Measurements from ENCODE around the gene DYNLL1.
"Not testable (repeated sequence)": the region's sequence is repeated elsewhere in the genome, so short reads cannot be mapped to it uniquely, and the experiment has no call there.

DYNLL1 gene

GRCh38 chr12:120498870-120499515, 3.1 kb downstream of the DYNLL1 start:
- peaks cover 9 to 29% (median 21%) of the 10 kb centered on the region in 4 experiments for H3K4me1 ChIP-seq (ENCODE audit: control extremely low read depth in 1 of 4, control insufficient read depth in 4 of 4, insufficient read depth in 4 of 4, low read length in 3 of 4)
- peak overlapping the region in 1 of 2 experiments; percentile 52 for H3K27ac ChIP-seq (ENCODE audit: insufficient read depth in 1 of 2, low read depth in 1 of 2, low read length in 2 of 2, poor library complexity in 1 of 2, severe bottlenecking in 2 of 2)
- H3K9me3 ChIP-seq (ENCODE audit: control extremely low read depth in 1 of 5, control insufficient read depth in 4 of 5, insufficient read depth in 2 of 5, low read depth in 1 of 5, low read length in 4 of 5), result no peaks in the 10 kb centered on the region
- H3K4me3 ChIP-seq (ENCODE audit: control insufficient read depth in 1 of 7, extremely low read depth in 1 of 7, insufficient read depth in 4 of 7, low read depth in 2 of 7, low read length in 6 of 7), result no peak overlapping the region
- POLR2A ChIA-PET, result interaction anchor here (0.6 kb wide), 1 partner anchor 597 kb away, joined by 3 read pairs; no protein-coding TSS in a partner anchor
- CTCF ChIA-PET, result interaction anchor here (0.7 to 1.4 kb wide), 6 partner anchors 36 to 563 kb away, joined by 3 read pairs; no protein-coding TSS in a partner anchor
- peaks cover 5 to 38% (median 24%) of the 10 kb centered on the region in 4 experiments for H3K36me3 ChIP-seq (ENCODE audit: control insufficient read depth in 4 of 4, insufficient read depth in 4 of 4, low read length in 3 of 4)
- WGBS (ENCODE audit: insufficient coverage), result 100% methylated on average over 2 of the region's 3 CpGs
- no peak for DNase-seq
- no peaks in the 10 kb centered on the region for H3K27me3 ChIP-seq (replicated peaks in 2 of 5; ENCODE audit: control insufficient read depth in 4 of 5, insufficient read depth in 5 of 5, low read length in 4 of 5)

- 100% methylated on average over 1 of the region's 1 CpG for WGBS (ENCODE audit: insufficient coverage)
- CTCF ChIA-PET, result interaction anchor here (1.6 to 2.2 kb wide), 3 partner anchors 9 to 46 kb away, joined by 4 to 6 read pairs (median 4); no protein-coding TSS in a partner anchor
- Histone ChIP-seq H3K9me3 (ENCODE audit: control extremely low read depth in 1 of 5, control insufficient read depth in 4 of 5, insufficient read depth in 2 of 5, low read depth in 1 of 5, low read length in 4 of 5) (no peaks in the 10 kb centered on the region), H3K4me3 (ENCODE audit: control insufficient read depth in 1 of 7, extremely low read depth in 1 of 7, insufficient read depth in 4 of 7, low read depth in 2 of 7, low read length in 6 of 7) (no peak overlapping the region), H3K4me1 (ENCODE audit: control extremely low read depth in 1 of 4, control insufficient read depth in 4 of 4, insufficient read depth in 4 of 4, low read length in 3 of 4) (peaks cover 9 to 21% (median 15%) of the 10 kb centered on the region in 4 experiments), H3K27me3 (replicated peaks in 2 of 5; ENCODE audit: control insufficient read depth in 4 of 5, insufficient read depth in 5 of 5, low read length in 4 of 5) (no peaks in the 10 kb centered on the region), H3K27ac (ENCODE audit: insufficient read depth in 1 of 2, low read depth in 1 of 2, low read length in 2 of 2, poor library complexity in 1 of 2, severe bottlenecking in 2 of 2) (peak overlapping the region in 1 of 2 experiments; percentile 27), H3K36me3 (ENCODE audit: control insufficient read depth in 4 of 4, insufficient read depth in 4 of 4, low read length in 3 of 4) (peaks cover 5 to 46% (median 30%) of the 10 kb centered on the region in 4 experiments)
- POLR2A ChIA-PET, result interaction anchor here (0.6 kb wide), 1 partner anchor 209 kb away, joined by 5 read pairs; no protein-coding TSS in a partner anchor
- DNase-seq, result peak in 2 of 3 donors; percentile 41 to 53
These were observed 4.7 kb downstream of the DYNLL1 start for GRCh38 chr12:120500581-120500980.

DNA sequence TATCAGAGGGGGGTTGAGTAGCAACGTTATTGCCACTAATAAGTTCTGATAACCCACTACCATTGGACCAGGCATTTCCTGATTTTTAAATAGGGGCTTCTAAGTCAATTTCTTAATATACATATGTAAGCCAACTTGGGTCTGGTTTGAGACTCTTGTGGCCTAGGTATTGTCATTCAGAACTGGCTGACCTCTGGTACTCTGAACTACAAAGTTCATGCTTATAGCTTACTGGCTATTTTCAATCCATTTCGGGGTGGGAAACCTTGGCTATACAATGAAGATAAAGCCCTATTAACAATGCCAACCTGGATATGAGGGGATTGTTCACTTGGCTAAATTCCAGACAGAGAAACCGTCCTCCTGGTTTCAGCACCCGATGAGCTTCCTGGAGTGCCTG, 8.7 kb downstream of the DYNLL1 start:
- WGBS (ENCODE audit: insufficient coverage), result 96% methylated on average over 3 of the region's 4 CpGs
- no peaks in the 10 kb centered on the region for H3K9me3 ChIP-seq (ENCODE audit: control extremely low read depth in 1 of 5, control insufficient read depth in 4 of 5, insufficient read depth in 2 of 5, low read depth in 1 of 5, low read length in 4 of 5)
- peaks cover 5 to 46% (median 29%) of the 10 kb centered on the region in 4 experiments for H3K36me3 ChIP-seq (ENCODE audit: control insufficient read depth in 4 of 4, insufficient read depth in 4 of 4, low read length in 3 of 4)

GRCh38 chr12:120508537-120508936, 12.6 kb downstream of the DYNLL1 start:
- WGBS (ENCODE audit: insufficient coverage), result 98% methylated on average over 8 of the region's 8 CpGs
- Histone ChIP-seq H3K9me3 (ENCODE audit: control extremely low read depth in 1 of 5, control insufficient read depth in 4 of 5, insufficient read depth in 2 of 5, low read depth in 1 of 5, low read length in 4 of 5) (no peaks in the 10 kb centered on the region), H3K36me3 (ENCODE audit: control insufficient read depth in 4 of 4, insufficient read depth in 4 of 4, low read length in 3 of 4) (peaks cover 12 to 57% (median 29%) of the 10 kb centered on the region in 4 experiments), H3K4me1 (ENCODE audit: control extremely low read depth in 1 of 4, control insufficient read depth in 4 of 4, insufficient read depth in 4 of 4, low read length in 3 of 4) (no peaks in the 10 kb centered on the region), H3K27ac (ENCODE audit: insufficient read depth in 1 of 2, low read depth in 1 of 2, low read length in 2 of 2, poor library complexity in 1 of 2, severe bottlenecking in 2 of 2) (no peak overlapping the region), H3K27me3 (replicated peaks in 2 of 5; ENCODE audit: control insufficient read depth in 4 of 5, insufficient read depth in 5 of 5, low read length in 4 of 5) (no peaks in the 10 kb centered on the region), H3K4me3 (ENCODE audit: control insufficient read depth in 1 of 7, extremely low read depth in 1 of 7, insufficient read depth in 4 of 7, low read depth in 2 of 7, low read length in 6 of 7) (no peak overlapping the region)
- ChIA-PET POLR2A (no interaction called here), CTCF (interaction anchor here (0.7 to 2.1 kb wide), 3 partner anchors 9 to 41 kb away, joined by 3 to 6 read pairs (median 4); partner anchors contain the start of gene SRSF9)
- no peak for DNase-seq

More for the DNA sequence above, 8.7 kb downstream of the DYNLL1 start:
- CTCF ChIA-PET, result interaction anchor here (0.6 to 1.7 kb wide), 7 partner anchors 12 to 1177 kb away, joined by 3 to 5 read pairs (median 4); partner anchors contain the start of gene RPLP0
- Histone ChIP-seq H3K4me3 (ENCODE audit: control insufficient read depth in 1 of 7, extremely low read depth in 1 of 7, insufficient read depth in 4 of 7, low read depth in 2 of 7, low read length in 6 of 7) (no peak overlapping the region), H3K27ac (ENCODE audit: insufficient read depth in 1 of 2, low read depth in 1 of 2, low read length in 2 of 2, poor library complexity in 1 of 2, severe bottlenecking in 2 of 2) (no peak overlapping the region), H3K27me3 (replicated peaks in 2 of 5; ENCODE audit: control insufficient read depth in 4 of 5, insufficient read depth in 5 of 5, low read length in 4 of 5) (no peaks in the 10 kb centered on the region), H3K4me1 (ENCODE audit: control extremely low read depth in 1 of 4, control insufficient read depth in 4 of 4, insufficient read depth in 4 of 4, low read length in 3 of 4) (peaks cover 0 to 5% (median 3%) of the 10 kb centered on the region in 4 experiments)
- POLR2A ChIA-PET, result no interaction called here
- no peak for DNase-seq

- Histone ChIP-seq H3K27ac (ENCODE audit: insufficient read depth in 1 of 2, low read depth in 1 of 2, low read length in 2 of 2, poor library complexity in 1 of 2, severe bottlenecking in 2 of 2) (no peak overlapping the region), H3K27me3 (replicated peaks in 2 of 5; ENCODE audit: control insufficient read depth in 4 of 5, insufficient read depth in 5 of 5, low read length in 4 of 5) (no peaks in the 10 kb centered on the region), H3K4me1 (ENCODE audit: control extremely low read depth in 1 of 4, control insufficient read depth in 4 of 4, insufficient read depth in 4 of 4, low read length in 3 of 4) (no peaks in the 10 kb centered on the region), H3K9me3 (ENCODE audit: control extremely low read depth in 1 of 5, control insufficient read depth in 4 of 5, insufficient read depth in 2 of 5, low read depth in 1 of 5, low read length in 4 of 5) (no peaks in the 10 kb centered on the region), H3K4me3 (ENCODE audit: control insufficient read depth in 1 of 7, extremely low read depth in 1 of 7, insufficient read depth in 4 of 7, low read depth in 2 of 7, low read length in 6 of 7) (no peak overlapping the region), H3K36me3 (ENCODE audit: control insufficient read depth in 4 of 4, insufficient read depth in 4 of 4, low read length in 3 of 4) (peaks cover 11 to 60% (median 31%) of the 10 kb centered on the region in 4 experiments)
- ChIA-PET POLR2A (no interaction called here), CTCF (no interaction called here)
- 100% methylated on average over 3 of the region's 7 CpGs for WGBS (ENCODE audit: insufficient coverage)
- DNase-seq, result no peak
These were observed 18.1 kb downstream of the DYNLL1 start for GRCh38 chr12:120514002-120514401.

GRCh38 chr12:120515496-120515895, 19.6 kb downstream of the DYNLL1 start:
- Histone ChIP-seq H3K9me3 (ENCODE audit: control extremely low read depth in 1 of 5, control insufficient read depth in 4 of 5, insufficient read depth in 2 of 5, low read depth in 1 of 5, low read length in 4 of 5) (no peaks in the 10 kb centered on the region), H3K36me3 (ENCODE audit: control insufficient read depth in 4 of 4, insufficient read depth in 4 of 4, low read length in 3 of 4) (peaks cover 5 to 51% (median 25%) of the 10 kb centered on the region in 4 experiments), H3K27me3 (replicated peaks in 2 of 5; ENCODE audit: control insufficient read depth in 4 of 5, insufficient read depth in 5 of 5, low read length in 4 of 5) (no peaks in the 10 kb centered on the region), H3K27ac (ENCODE audit: insufficient read depth in 1 of 2, low read depth in 1 of 2, low read length in 2 of 2, poor library complexity in 1 of 2, severe bottlenecking in 2 of 2) (no peak overlapping the region), H3K4me3 (ENCODE audit: control insufficient read depth in 1 of 7, extremely low read depth in 1 of 7, insufficient read depth in 4 of 7, low read depth in 2 of 7, low read length in 6 of 7) (no peak overlapping the region), H3K4me1 (ENCODE audit: control extremely low read depth in 1 of 4, control insufficient read depth in 4 of 4, insufficient read depth in 4 of 4, low read length in 3 of 4) (no peaks in the 10 kb centered on the region)
- no peak for DNase-seq
- ChIA-PET CTCF (interaction anchor here (1.0 to 2.0 kb wide), 3 partner anchors 10 to 148 kb away, joined by 3 to 5 read pairs (median 3); no protein-coding TSS in a partner anchor), POLR2A (no interaction called here)
- 90% methylated on average over 1 of the region's 2 CpGs for WGBS (ENCODE audit: insufficient coverage)

DNA sequence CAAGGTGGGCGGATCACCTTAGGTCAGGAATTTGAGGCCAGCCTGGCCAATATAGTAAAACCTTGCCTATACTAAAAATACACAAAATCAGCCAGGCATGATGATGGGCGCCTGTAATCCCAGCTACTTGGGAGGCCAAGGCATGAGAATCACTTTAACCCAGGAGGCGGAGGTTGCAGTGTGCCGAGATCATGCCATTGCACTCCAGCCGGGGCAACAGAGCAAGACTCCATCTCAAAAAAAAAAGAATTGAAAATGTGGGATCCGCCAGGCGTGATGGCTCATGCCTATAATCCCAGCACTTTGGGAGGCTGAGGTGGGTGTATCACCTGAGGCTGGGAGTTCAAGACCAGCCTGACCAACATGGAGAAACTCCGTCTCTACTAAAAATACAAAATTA, 23.4 kb downstream of the DYNLL1 start:
- H3K9me3 ChIP-seq (ENCODE audit: control extremely low read depth in 1 of 5, control insufficient read depth in 4 of 5, insufficient read depth in 2 of 5, low read depth in 1 of 5, low read length in 4 of 5); H3K27ac ChIP-seq (ENCODE audit: insufficient read depth in 1 of 2, low read depth in 1 of 2, low read length in 2 of 2, poor library complexity in 1 of 2, severe bottlenecking in 2 of 2); H3K4me3 ChIP-seq (ENCODE audit: control insufficient read depth in 1 of 7, extremely low read depth in 1 of 7, insufficient read depth in 4 of 7, low read depth in 2 of 7, low read length in 6 of 7); H3K4me1 ChIP-seq (ENCODE audit: control extremely low read depth in 1 of 4, control insufficient read depth in 4 of 4, insufficient read depth in 4 of 4, low read length in 3 of 4); DNase-seq; H3K27me3 ChIP-seq (replicated peaks in 2 of 5; ENCODE audit: control insufficient read depth in 4 of 5, insufficient read depth in 5 of 5, low read length in 4 of 5); POLR2A ChIA-PET: not testable (repeated sequence)
- 100% methylated on average over 7 of the region's 8 CpGs for WGBS (ENCODE audit: insufficient coverage)
- CTCF ChIA-PET, result interaction anchor here (0.7 to 1.0 kb wide), 2 partner anchors 19 to 83 kb away, joined by 3 read pairs; no protein-coding TSS in a partner anchor
- H3K36me3 ChIP-seq (ENCODE audit: control insufficient read depth in 4 of 4, insufficient read depth in 4 of 4, low read length in 3 of 4), result peaks cover 5 to 35% (median 21%) of the 10 kb centered on the region in 4 experiments

Measured in common myeloid progenitor, CD34-positive (primary cell).